ENCODE results near the gene DUSP8. TPM values are rescaled to one million over a fixed set of nuclear protein-coding genes. Genes with fewer than 3 reads are reported as not detected.
"Not testable (repeated sequence)": the region's sequence is repeated elsewhere in the genome, so short reads cannot be mapped to it uniquely, and the experiment has no call there.

DUSP8 gene
- total and polyA plus RNA-seq, 11 donors = 9.8 to 29.9 (median 16.5) TPM

DNA sequence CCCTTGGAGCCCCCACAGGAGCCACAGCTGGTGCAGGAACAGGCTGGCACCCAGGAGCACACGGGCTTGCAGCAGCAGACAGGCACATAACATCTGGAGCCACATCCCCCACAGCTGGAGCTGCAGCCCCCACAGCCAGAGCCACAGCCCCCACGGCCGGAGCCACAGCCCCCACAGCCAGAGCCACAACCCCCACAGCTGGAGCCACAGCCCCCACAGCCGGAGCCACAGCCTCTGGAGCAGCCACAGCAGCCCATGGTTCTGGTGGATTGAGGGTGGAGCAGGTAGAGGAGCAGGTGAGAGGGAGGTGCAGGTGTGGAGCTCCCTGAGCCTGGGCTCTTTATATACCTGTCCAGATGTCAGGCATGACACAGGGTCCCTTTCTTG lies 25.9 kb upstream of the DUSP8 start, which contains the start of gene KRTAP5-2:
Gene KRTAP5-2, minus strand, starts transcription at position 301 of the 387 bp plus-strand sequence. Its CDS starts 44 bp downstream, at position 257.
- Histone ChIP-seq H3K27me3 (peaks cover 0 to 5% (median 0%) of the 10 kb centered on the region in 9 donors), H3K36me3 (no peaks in the 10 kb centered on the region), H3K27ac (no peak within 1 kb of the TSS), H3K4me3 (no peak within 1 kb of the TSS), H3K4me1 (peaks cover 0 to 10% (median 0%) of the 10 kb centered on the region in 12 donors), H3K9me3 (no peaks in the 10 kb centered on the region)
- TF ChIP-seq POLR2A (IDR thresholded peaks at IDR 0.05) (no peak), CTCF (IDR thresholded peaks at IDR 0.05) (no peak)
- intact Hi-C loops (cut with DNase I) = no loop called here
- 67 to 100% (median 73%) methylated on average over 1 to 4 of the region's 4 CpGs for WGBS, 4 donors
- DNase-seq (no peak), ATAC-seq (no peak)

DNA sequence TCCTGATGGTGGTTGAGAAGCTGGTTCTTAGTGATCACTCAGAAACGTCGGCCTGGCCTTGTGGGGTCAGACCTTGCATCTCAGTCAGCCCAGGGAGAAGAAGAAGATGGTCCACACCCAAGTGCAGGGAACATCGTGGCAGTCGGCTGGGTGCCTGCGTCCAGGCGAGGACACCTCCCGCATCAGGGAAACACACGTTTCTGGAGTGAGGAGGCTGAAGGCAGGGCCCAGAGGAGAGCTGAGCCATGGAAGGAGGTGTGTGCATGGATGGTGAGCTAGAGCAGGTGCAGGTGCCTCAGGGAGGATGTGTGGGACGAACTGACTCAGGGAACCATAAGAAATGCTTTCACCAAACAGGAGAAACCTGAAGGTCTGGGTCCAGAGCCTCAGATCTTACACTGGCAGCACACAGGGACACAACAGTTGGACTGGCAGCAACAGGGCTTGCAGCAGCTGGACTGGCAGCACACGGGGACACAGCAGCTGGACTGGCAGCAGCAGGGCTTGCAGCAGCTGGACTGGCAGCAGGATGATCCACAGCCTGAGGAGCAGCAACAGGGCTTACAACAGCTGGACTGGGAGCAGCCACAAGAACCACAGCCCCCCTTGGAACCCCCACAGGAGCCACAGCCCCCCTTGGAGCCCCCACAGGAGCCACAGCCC lies 25.4 kb upstream of the DUSP8 start:
- Histone ChIP-seq H3K4me1 (peaks cover 0 to 10% (median 0%) of the 10 kb centered on the region in 12 donors), H3K27ac (no peak overlapping the region), H3K4me3 (no peak overlapping the region), H3K27me3 (peaks cover 0 to 5% (median 0%) of the 10 kb centered on the region in 9 donors), H3K9me3 (no peaks in the 10 kb centered on the region), H3K36me3 (no peaks in the 10 kb centered on the region)
- ATAC-seq (no peak), DNase-seq (no peak)
- no peak for TF ChIP-seq CTCF (IDR thresholded peaks at IDR 0.05)
- TF ChIP-seq POLR2A (IDR thresholded peaks at IDR 0.05) = no peak
- intact Hi-C loops (cut with DNase I) = no loop called here
- WGBS, 4 donors = 84 to 88% (median 86%) methylated on average over 9 to 10 of the region's 10 CpGs

GRCh38 chr11:1596576-1597121 lies 24.6 kb upstream of the DUSP8 start:
- DNase-seq; H3K36me3 ChIP-seq; H3K4me3 ChIP-seq; intact Hi-C loops (cut with DNase I); H3K27me3 ChIP-seq; H3K27ac ChIP-seq; H3K9me3 ChIP-seq; H3K4me1 ChIP-seq: not testable (repeated sequence)
- 60 to 71% (median 62%) methylated on average over 17 to 19 of the region's 19 CpGs for WGBS, 4 donors
- peak in 1 of 4 donors; percentile 82 for ATAC-seq

- H3K36me3 ChIP-seq, H3K27ac ChIP-seq, H3K4me1 ChIP-seq, H3K27me3 ChIP-seq, H3K9me3 ChIP-seq, H3K4me3 ChIP-seq, DNase-seq: not testable (repeated sequence)
- intact Hi-C loops (cut with DNase I) = loop anchor here in 2 of 10 donors (2.0 kb wide), 1 partner anchor 33 kb away; the partner anchor contains the start of gene KRTAP5-5 (in 2 of the 2)
- peak in 1 of 4 donors; percentile 15 for ATAC-seq
- 43 to 49% (median 47%) methylated on average over 11 of the region's 11 CpGs for WGBS, 4 donors
Measured at GRCh38 chr11:1595994-1596575, 24.0 kb upstream of the DUSP8 start.

GRCh38 chr11:1592628-1593027 lies 20.6 kb upstream of the DUSP8 start:
- ATAC-seq (no peak), DNase-seq (no peak)
- Histone ChIP-seq H3K27me3 (peaks cover 0 to 3% (median 0%) of the 10 kb centered on the region in 9 donors), H3K9me3 (no peaks in the 10 kb centered on the region), H3K4me1 (peaks cover 0 to 10% (median 2%) of the 10 kb centered on the region in 12 donors), H3K36me3 (no peaks in the 10 kb centered on the region), H3K4me3 (no peak overlapping the region), H3K27ac (no peak overlapping the region)
- WGBS, 4 donors = 85 to 88% (median 87%) methylated on average over 9 of the region's 9 CpGs
- intact Hi-C loops (cut with DNase I) = no loop called here
- TF ChIP-seq POLR2A (IDR thresholded peaks at IDR 0.05) (no peak), CTCF (IDR thresholded peaks at IDR 0.05) (no peak)
